ENCODE measurements around the gene RAD51B. TPM values are rescaled to one million over a fixed set of nuclear protein-coding genes. Genes with fewer than 3 reads are reported as not detected.

RAD51B gene
- total and polyA plus RNA-seq, 2 of the 13 experiments (the other 11 are each of a cell fraction or from before 2014, with no cell fraction given), result 7.0 to 9.5 TPM

GRCh38 chr14:68463705-68464374 lies 644.3 kb downstream of the RAD51B start:
- Histone ChIP-seq H3K9ac (ENCODE audit: insufficient read depth, low read depth, low read length) (no peak overlapping the region), H3K9me3 (ENCODE audit: low read length) (no peaks in the 10 kb centered on the region), H3K27ac (ENCODE audit: extremely low read length, insufficient read depth, low read length) (no peak overlapping the region), H3K36me3 (replicated peaks in 1 of 2; ENCODE audit: control insufficient read depth in 1 of 2, insufficient read depth in 2 of 2, low read length in 2 of 2) (no peaks in the 10 kb centered on the region), H3K4me3 (replicated peaks in 1 of 3; ENCODE audit: insufficient read depth in 1 of 3, low read depth in 2 of 3, low read length in 3 of 3) (no peak overlapping the region), H3K27me3 (ENCODE audit: control insufficient read depth in 1 of 2, insufficient read depth in 2 of 2, low read length in 2 of 2) (no peaks in the 10 kb centered on the region), H3K79me2 (ENCODE audit: insufficient read depth, low read length) (no peaks in the 10 kb centered on the region), H2AFZ (ENCODE audit: low read length) (no peak overlapping the region), H3K4me1 (ENCODE audit: insufficient read depth, low read length) (peaks cover 42% of the 10 kb centered on the region), H4K20me1 (ENCODE audit: insufficient read depth, low read length) (no peaks in the 10 kb centered on the region), H3K4me2 (ENCODE audit: low read depth, low read length) (no peak overlapping the region)
- POLR2A ChIA-PET, result no interaction called here
- CTCF ChIA-PET (ENCODE audit: low intra/inter-chr PET ratio, low total read pairs), result no interaction called here
- intact Hi-C loops (cut with micrococcal nuclease; ENCODE audit: unreplicated experiment) (loop anchor here (5.0 to 10.0 kb wide), 5 partner anchors 58 to 351 kb away; no protein-coding TSS in a partner anchor), in situ Hi-C loops (cut with HindIII; ENCODE audit: extremely low pct_ligation_motif_present, low pct_unique_long_range_greater_than_20kb) (no loop called here)
- no peak for FAIRE-seq
- ATAC-seq, result no peak
- peak; percentile 63 for DNase-seq (ENCODE audit: low spot score)
- no TSS peak for BruUV-seq (replicated peaks)
- TF ChIP-seq ZNF3 (CRISPR knock-in tag; IDR thresholded peaks at IDR 0.05), result peak; percentile 87
- no peak for TF ChIP-seq ZNF331 (CRISPR knock-in tag; IDR thresholded peaks at IDR 0.05)
- peak; percentile 41; the same call in 1 of the 2 replicates for TF ChIP-seq FOXK1 (CRISPR knock-in tag; IDR thresholded peaks at IDR 0.05; ENCODE audit: borderline replicate concordance, low read depth)
- TF ChIP-seq ZNF720 (CRISPR knock-in tag; IDR thresholded peaks at IDR 0.05), result no peak
- TF ChIP-seq PAXIP1 (CRISPR knock-in tag; conservative IDR thresholded peaks at IDR 0.05), result peak; percentile 61
- peak; percentile 99 for TF ChIP-seq KDM1A (CRISPR knock-in tag; IDR thresholded peaks at IDR 0.05)
- 0 out of 4 replicates have a peak, but pooled peaks of 1 of the 2 experiments have one; percentile 35 for TF ChIP-seq NR2F1 (CRISPR knock-in tag; IDR thresholded peaks at IDR 0.05)
- TF ChIP-seq HNF1A (IDR thresholded peaks at IDR 0.05; ENCODE audit: low read depth), result 0 out of 2 replicates have a peak, but pooled peaks have one; percentile 9
- TF ChIP-seq HNF1A (CRISPR knock-in tag; IDR thresholded peaks at IDR 0.05; ENCODE audit: borderline replicate concordance), result no peak
- peak; percentile 80; the same call in 1 of the 2 replicates for TF ChIP-seq GATAD2A (CRISPR knock-in tag; IDR thresholded peaks at IDR 0.05)
- TF ChIP-seq RCOR2 (CRISPR knock-in tag; IDR thresholded peaks at IDR 0.05), result peak; percentile 94
- peak; percentile 76 for TF ChIP-seq BCL6 (CRISPR knock-in tag; IDR thresholded peaks at IDR 0.05)
- TF ChIP-seq RXRB (CRISPR knock-in tag; IDR thresholded peaks at IDR 0.05; ENCODE audit: borderline replicate concordance), result peak; percentile 40; the same call in 1 of the 2 replicates
- no peak for TF ChIP-seq PREB (CRISPR knock-in tag; IDR thresholded peaks at IDR 0.05)
- TF ChIP-seq SMAD1 (CRISPR knock-in tag; IDR thresholded peaks at IDR 0.05; ENCODE audit: borderline replicate concordance, low read depth), result no peak
- TF ChIP-seq SKI (IDR thresholded peaks at IDR 0.05; ENCODE audit: partially characterized antibody), result peak; percentile 64

Data from HepG2 (cell line).